ENCODE data around the gene KRTAP5-2. TPM values are rescaled to one million over a fixed set of nuclear protein-coding genes. Genes with fewer than 3 reads are reported as not detected.

Gene KRTAP5-2, protein sequence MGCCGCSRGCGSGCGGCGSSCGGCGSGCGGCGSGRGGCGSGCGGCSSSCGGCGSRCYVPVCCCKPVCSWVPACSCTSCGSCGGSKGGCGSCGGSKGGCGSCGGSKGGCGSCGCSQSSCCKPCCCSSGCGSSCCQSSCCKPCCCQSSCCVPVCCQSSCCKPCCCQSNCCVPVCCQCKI
- not detected in 2 replicates for total RNA-seq

GRCh38 chr11:1597994-1598380, at the start of gene KRTAP5-2:
KRTAP5-2 (minus strand) TSS chr11:1598294; CDS start chr11:1598250, 44 bp downstream.

DNA sequence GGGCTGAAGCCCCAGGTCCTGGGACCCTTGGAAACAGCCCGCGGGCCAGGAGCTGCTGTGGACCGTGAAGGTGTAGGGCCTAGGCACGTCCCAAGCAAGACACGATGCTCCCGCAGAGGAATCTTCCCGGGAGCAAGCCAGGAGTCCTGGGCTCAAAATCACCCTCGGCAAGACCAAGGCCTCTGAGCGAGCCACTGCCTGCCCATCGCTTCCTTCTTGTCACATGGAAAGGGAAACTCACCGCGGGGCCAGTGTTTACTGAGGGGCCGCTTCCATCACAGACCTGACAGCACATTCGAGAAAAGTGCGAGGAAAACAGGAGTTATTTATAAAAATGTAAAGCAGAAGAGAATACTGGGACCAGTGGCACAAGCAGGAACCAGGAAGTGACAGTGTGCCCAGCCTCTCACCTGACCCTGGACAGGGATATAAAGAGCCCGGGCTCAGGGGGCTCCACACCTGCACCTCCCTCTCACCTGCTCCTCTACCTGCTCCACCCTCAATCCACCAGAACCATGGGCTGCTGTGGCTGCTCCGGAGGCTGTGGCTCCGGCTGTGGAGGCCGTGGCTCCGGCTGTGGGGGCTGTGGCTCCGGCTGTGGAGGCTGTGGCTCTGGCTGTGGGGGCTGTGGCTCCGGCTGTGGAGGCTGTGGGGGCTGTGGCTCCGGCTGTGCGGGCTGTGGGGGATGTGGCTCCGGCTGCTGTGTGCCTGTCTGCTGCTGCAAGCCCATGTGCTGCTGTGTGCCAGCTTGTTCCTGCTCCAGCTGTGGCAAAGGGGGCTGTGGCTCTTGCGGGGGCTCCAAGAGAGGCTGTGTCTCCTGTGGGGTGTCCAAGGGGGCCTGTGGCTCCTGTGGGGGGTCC, 31.5 kb upstream of the KRTAP5-2 start, which contains the start of gene KRTAP5-5:
TSS of gene KRTAP5-5 (plus strand) at position 450 of the 860 bp plus-strand sequence. CDS start at position 516, 66 bp downstream.

DNA sequence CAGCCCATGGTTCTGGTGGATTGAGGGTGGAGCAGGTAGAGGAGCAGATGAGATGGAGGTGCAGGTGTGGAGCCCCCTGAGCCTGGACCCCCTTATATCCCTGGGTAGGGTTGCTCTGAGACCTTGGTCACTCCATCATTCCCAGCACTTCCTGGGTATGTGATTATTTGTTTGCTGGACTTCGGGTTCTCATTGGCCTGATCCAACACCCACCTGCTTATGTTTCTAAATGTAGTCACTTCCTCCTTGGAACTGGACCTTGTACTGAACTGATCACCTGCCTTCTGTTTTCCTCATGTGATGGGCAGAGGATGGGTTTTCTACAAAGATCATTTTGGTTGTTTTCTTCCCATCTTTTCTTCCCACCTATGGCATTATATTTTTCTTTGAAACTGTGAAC, 24.0 kb upstream of the KRTAP5-2 start, which contains the start of gene KRTAP5-4:
TSS of gene KRTAP5-4 (minus strand) at position 53 of the 400 bp plus-strand sequence. CDS start at position 8, 45 bp downstream.

DNA sequence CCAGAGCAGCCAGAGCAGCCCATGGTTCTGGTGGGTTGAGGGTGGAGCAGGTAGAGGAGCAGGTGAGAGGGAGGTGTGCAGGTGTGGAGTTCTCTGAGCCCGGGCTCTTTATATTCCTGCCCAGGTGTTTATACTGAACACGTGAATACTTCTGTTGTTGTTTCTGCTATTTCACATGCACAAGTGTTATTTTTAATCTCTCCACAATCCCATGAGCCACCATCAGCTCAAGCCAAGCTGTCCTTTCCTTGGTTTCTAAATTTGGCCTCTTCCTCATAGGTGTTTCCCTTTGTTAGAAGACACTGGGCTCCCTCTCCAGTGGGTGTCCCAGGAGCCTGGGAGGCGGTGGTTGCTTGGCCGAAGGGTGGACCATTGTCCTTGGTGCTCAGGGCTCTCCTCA, 10.3 kb upstream of the KRTAP5-2 start, which contains the start of gene KRTAP5-3:
TSS of gene KRTAP5-3 (minus strand) at position 101 of the 400 bp plus-strand sequence. CDS start at position 23, 78 bp downstream.

DNA sequence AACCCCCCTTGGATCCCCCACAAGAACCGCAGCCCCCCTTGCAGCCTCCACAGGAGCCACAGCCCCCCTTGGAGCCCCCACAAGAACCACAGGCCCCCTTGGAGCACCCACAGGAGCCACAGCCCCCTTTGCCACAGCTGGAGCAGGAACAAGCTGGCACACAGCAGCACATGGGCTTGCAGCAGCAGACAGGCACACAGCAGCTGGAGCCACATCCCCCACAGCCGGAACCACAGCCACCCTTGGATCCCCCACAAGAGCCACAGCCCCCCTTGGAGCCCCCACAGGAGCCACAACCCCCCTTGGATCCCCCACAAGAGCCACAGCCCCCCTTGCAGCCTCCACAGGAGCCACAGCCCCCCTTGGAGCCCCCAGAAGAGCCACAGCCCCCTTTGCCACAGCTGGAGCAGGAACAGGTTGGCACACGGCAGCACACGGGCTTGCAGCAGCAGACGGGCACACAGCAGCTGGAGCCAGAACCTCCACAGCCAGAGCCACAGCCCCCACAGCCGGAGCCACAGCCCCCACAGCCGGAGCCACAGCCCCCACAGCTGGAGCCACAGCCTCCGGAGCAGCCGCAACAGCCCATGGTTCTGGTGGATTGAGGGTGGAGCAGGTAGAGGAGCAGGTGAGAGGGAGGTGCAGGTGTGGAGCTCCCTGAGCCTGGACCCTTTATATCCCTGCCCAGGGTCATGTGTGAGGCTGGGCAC, 13.3 kb downstream of the KRTAP5-2 start, which contains the start of gene KRTAP5-1:
TSS of gene KRTAP5-1 (minus strand) at position 623 of the 710 bp plus-strand sequence. CDS start at position 589, 34 bp downstream.

GRCh38 chr11:1572197-1573076, 25.7 kb downstream of the KRTAP5-2 start, which contains the start of gene DUSP8:
DUSP8 (minus strand) TSS chr11:1572271; CDS start chr11:1565826, 6,445 bp downstream.

Other genes with a start within 250 kb of the KRTAP5-2 start
- 0.17 and 0.33 TPM in 2 replicates for gene BRSK2, start 208.4 kb downstream of the KRTAP5-2 start, total RNA-seq
- 46.8 and 48.5 TPM in 2 replicates for gene MOB2, start 111.5 kb downstream of the KRTAP5-2 start, total RNA-seq
- 0.17 and 0.54 TPM in 2 replicates for gene DUSP8, start 26.0 kb downstream of the KRTAP5-2 start, total RNA-seq
- gene KRTAP5-1, start 13.0 kb downstream of the KRTAP5-2 start, total RNA-seq = not detected in 2 replicates
- not detected in 2 replicates for gene KRTAP5-3, start 10.2 kb upstream of the KRTAP5-2 start, total RNA-seq
- not detected in 2 replicates for gene KRTAP5-4, start 23.8 kb upstream of the KRTAP5-2 start, total RNA-seq
- gene KRTAP5-5, start 31.5 kb upstream of the KRTAP5-2 start, total RNA-seq = not detected in 2 replicates
- 0.26 and 0.65 TPM in 2 replicates for gene KRTAP5-6, start 98.9 kb upstream of the KRTAP5-2 start, total RNA-seq
- 0.52 and 0.98 TPM in 2 replicates for gene IFITM10, start 152.3 kb upstream of the KRTAP5-2 start, total RNA-seq
- 209 and 595 TPM in 2 replicates for gene CTSD, start 165.6 kb upstream of the KRTAP5-2 start, total RNA-seq
- 0.11 TPM in 1 of 2 replicates, not detected in the other for gene SYT8, start 236.7 kb upstream of the KRTAP5-2 start, total RNA-seq
- gene TNNI2, start 240.7 kb upstream of the KRTAP5-2 start, total RNA-seq = not detected in 2 replicates